ENCODE data around the gene NAPSA. TPM values are rescaled to one million over a fixed set of nuclear protein-coding genes. Genes with fewer than 3 reads are reported as not detected.
"Not testable (repeated sequence)": the region's sequence is repeated elsewhere in the genome, so short reads cannot be mapped to it uniquely, and the experiment has no call there.

Gene NAPSA
- polyA plus RNA-seq, 1 donor from 2014 or later, result 4.2 TPM

DNA sequence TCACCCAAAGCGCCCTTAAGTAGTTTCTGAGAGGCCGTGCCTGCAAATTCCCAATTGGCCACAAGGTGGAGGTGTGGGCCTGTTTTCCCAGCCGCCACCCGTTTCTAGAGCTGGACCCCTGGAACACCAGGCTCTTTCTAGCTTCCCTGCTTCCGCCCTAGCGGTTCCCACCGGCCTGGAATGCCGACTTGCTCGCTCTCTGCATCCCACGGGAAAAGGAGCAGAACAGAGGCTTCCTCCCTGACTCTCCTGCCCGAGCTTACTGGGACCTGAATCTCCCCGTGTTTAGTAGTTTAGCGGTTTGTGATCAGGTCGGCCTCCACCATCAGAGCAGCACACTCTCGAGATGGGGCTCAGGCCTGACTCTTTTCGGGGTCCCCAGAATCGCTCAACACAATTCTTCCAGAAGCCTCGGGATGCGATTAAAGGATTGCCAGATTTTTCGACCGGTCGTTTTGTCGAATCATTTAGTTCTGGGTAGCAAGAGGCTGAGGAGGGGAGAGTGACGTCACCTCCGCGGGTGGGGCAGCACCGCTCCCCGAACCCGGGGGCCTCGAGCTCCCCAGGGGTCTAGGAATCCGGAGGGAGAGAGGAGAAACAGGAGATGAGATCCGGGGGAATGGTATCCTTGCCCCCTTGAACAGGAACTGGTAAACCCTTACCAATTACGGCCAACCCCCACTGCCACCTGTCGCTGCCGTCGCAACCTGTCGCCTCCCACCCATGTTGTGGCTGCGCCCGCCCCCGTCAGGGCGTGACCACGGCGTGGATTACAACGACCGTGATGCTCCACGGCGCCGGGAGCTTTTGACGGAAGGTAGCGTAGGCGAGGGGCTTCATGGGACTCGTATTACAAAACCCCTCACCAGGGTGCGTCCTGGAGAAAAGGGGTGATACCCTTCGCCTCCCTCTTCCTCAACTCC, 8.0 kb downstream of the NAPSA start:
- H3K36me3 Mint-ChIP-seq, result no peaks in the 10 kb centered on the region
- peaks cover 20 to 32% (median 30%) of the 10 kb centered on the region in 3 donors for H3K4me1 Mint-ChIP-seq
- H3K27ac Mint-ChIP-seq, result peak overlapping the region; percentile 92 to 99 (median 95)
- no peaks in the 10 kb centered on the region for H3K27me3 Mint-ChIP-seq
- H3K9me3 Mint-ChIP-seq, result no peaks in the 10 kb centered on the region
- peak overlapping the region; percentile 89 to 97 (median 94) for H3K4me3 Mint-ChIP-seq

GRCh38 chr19:50356691-50357177, 8.7 kb downstream of the NAPSA start:
- H3K27ac Mint-ChIP-seq, result peak overlapping the region in 2 of 3 donors; percentile 92 to 95
- H3K27me3 Mint-ChIP-seq, result no peaks in the 10 kb centered on the region
- peaks cover 18 to 27% (median 23%) of the 10 kb centered on the region in 3 donors for H3K4me1 Mint-ChIP-seq
- H3K36me3 Mint-ChIP-seq, result no peaks in the 10 kb centered on the region
- peak overlapping the region; percentile 89 to 97 (median 94) for H3K4me3 Mint-ChIP-seq
- H3K9me3 Mint-ChIP-seq, result no peaks in the 10 kb centered on the region

GRCh38 chr19:50353487-50353880, 12.0 kb downstream of the NAPSA start:
- Mint-ChIP-seq H3K4me1 (peaks cover 16 to 27% (median 20%) of the 10 kb centered on the region in 3 donors), H3K4me3 (peak overlapping the region in 1 of 4 donors; percentile 5)
- not testable (repeated sequence) for H3K9me3 Mint-ChIP-seq, H3K27me3 Mint-ChIP-seq, H3K36me3 Mint-ChIP-seq, H3K27ac Mint-ChIP-seq

- Mint-ChIP-seq H3K27ac (peak overlapping the region in 1 of 3 donors; percentile 49), H3K36me3 (no peaks in the 10 kb centered on the region), H3K4me1 (peaks cover 13 to 35% (median 24%) of the 10 kb centered on the region in 3 donors), H3K9me3 (no peaks in the 10 kb centered on the region), H3K4me3 (no peak overlapping the region), H3K27me3 (no peaks in the 10 kb centered on the region)
Measured at GRCh38 chr19:50352242-50352641, 13.2 kb downstream of the NAPSA start.

DNA sequence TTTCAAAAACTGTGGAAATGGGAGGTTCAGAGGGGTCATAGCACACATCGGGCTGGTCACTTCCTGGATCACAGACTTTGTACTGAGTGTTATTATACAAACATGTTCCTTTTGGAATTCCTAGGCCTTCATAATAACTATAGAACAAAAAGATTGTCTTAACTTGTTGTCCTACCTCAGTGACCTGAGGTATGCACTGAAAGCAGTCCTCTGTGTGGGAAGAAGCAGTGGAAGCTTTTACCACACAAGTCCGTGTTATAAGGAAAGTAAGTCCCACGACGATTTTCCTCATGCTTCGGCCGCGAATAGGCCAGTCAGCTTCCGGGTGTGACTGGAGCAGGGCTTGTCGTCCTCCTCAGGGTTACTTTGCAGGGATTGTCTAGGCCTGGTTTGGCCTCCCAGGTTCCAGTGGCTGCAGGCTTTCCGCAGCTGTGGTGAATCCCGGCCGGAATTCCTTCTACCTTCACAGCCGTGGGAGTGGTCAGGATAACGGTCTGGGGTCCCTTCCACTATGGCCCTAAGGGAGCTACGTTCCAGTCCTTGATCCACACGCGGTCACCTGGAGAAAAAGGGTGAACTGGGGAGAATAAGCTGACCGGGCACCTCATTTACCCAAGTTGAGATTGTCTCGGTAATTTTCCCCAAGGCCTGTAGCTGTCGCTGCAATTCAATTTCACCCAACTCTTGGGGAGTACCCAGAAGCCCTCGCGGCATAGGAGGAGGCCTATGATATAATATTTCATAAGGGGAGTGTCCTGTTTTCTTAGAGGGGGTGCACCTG, 16.0 kb downstream of the NAPSA start:
- Mint-ChIP-seq H3K4me3 (peak overlapping the region in 1 of 4 donors; percentile 77), H3K4me1 (peaks cover 11 to 42% (median 25%) of the 10 kb centered on the region in 3 donors), H3K27ac (peak overlapping the region in 2 of 3 donors; percentile 52 to 76), H3K9me3 (peaks cover 0 to 1% (median 0%) of the 10 kb centered on the region in 3 donors), H3K27me3 (no peaks in the 10 kb centered on the region), H3K36me3 (no peaks in the 10 kb centered on the region)

DNA sequence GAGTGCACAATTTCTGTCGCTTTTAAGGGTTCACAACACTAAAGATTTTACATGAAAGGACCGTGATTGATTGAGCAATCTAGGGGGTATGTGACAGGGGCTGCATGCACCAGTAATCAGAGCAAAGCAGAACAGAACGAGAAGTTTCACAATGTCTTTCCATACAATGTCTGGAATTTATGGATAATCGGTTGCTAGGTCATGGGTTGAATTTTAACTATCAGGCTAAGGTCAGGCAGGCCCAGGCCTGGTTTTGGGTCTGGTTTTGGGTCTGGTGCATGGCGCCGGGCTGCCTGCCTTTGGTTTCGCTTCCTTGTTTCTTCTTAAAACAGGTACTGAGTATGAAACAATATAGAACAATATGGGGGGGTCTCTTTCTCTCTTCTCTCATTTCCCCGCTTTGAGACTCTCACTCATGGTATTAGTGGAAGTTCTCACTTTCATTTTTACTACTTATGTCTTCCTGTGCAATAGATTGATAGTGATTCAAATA, 18.3 kb downstream of the NAPSA start:
- H3K27ac Mint-ChIP-seq, result peak overlapping the region; percentile 76 to 95 (median 90)
- peaks cover 11 to 46% (median 28%) of the 10 kb centered on the region in 3 donors for H3K4me1 Mint-ChIP-seq
- H3K4me3 Mint-ChIP-seq, result peak overlapping the region; percentile 49 to 83 (median 81)
- H3K36me3 Mint-ChIP-seq, H3K27me3 Mint-ChIP-seq, H3K9me3 Mint-ChIP-seq: not testable (repeated sequence)

- H3K36me3 Mint-ChIP-seq, result no peaks in the 10 kb centered on the region
- peak overlapping the region; percentile 36 to 98 (median 90) for H3K27ac Mint-ChIP-seq
- H3K4me3 Mint-ChIP-seq, result peak overlapping the region; percentile 90 to 97 (median 92)
- H3K9me3 Mint-ChIP-seq, result peaks cover 0 to 1% (median 0%) of the 10 kb centered on the region in 3 donors
- H3K27me3 Mint-ChIP-seq, result no peaks in the 10 kb centered on the region
- peaks cover 24 to 49% (median 35%) of the 10 kb centered on the region in 3 donors for H3K4me1 Mint-ChIP-seq
Measured at GRCh38 chr19:50344661-50345318, 20.6 kb downstream of the NAPSA start.

- peak overlapping the region; percentile 78 to 94 (median 92) for H3K4me3 Mint-ChIP-seq
- H3K36me3 Mint-ChIP-seq, result peaks cover 3% of the 10 kb centered on the region
- H3K27ac Mint-ChIP-seq, result peak overlapping the region; percentile 75 to 92 (median 85)
- H3K9me3 Mint-ChIP-seq, result no peaks in the 10 kb centered on the region
- no peaks in the 10 kb centered on the region for H3K27me3 Mint-ChIP-seq
- peaks cover 24 to 36% (median 28%) of the 10 kb centered on the region in 3 donors for H3K4me1 Mint-ChIP-seq
Measured at GRCh38 chr19:50341091-50341564, 24.3 kb downstream of the NAPSA start.

- Mint-ChIP-seq H3K9me3 (no peaks in the 10 kb centered on the region), H3K4me3 (peak overlapping the region; percentile 78 to 94 (median 92)), H3K4me1 (peaks cover 31 to 38% (median 36%) of the 10 kb centered on the region in 3 donors), H3K27ac (peak overlapping the region in 2 of 3 donors; percentile 85), H3K27me3 (no peaks in the 10 kb centered on the region), H3K36me3 (peaks cover 7% of the 10 kb centered on the region)
Measured at GRCh38 chr19:50340331-50340730, 25.1 kb downstream of the NAPSA start.

DNA sequence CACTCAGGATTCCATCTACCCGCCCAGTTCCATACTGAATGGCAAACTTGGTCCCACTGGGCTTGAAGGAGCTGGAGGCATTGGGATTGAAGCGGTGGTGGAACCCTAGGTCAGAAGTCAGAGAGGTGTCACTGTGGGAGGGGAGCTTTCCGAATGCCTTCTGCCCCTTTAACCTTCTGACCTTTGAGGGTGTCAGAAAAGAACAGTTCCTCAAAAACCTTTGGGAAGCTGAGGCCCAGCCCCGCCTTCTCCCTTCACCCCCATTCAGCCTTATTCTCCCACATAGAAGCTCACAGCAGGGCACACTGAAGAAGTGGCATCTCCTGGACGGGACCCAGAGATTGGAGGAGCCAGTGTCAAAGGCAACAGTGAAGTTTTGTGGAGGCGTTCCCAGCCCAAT, 28.4 kb downstream of the NAPSA start:
- H3K4me3 Mint-ChIP-seq, result peak overlapping the region in 3 of 4 donors; percentile 59 to 92 (median 85)
- not testable (repeated sequence) for H3K27me3 Mint-ChIP-seq, H3K36me3 Mint-ChIP-seq, H3K9me3 Mint-ChIP-seq
- H3K27ac Mint-ChIP-seq, result peak overlapping the region in 2 of 3 donors; percentile 37 to 91
- H3K4me1 Mint-ChIP-seq, result peaks cover 39 to 59% (median 52%) of the 10 kb centered on the region in 3 donors

GRCh38 chr19:50334741-50335421, 30.6 kb downstream of the NAPSA start:
- no peaks in the 10 kb centered on the region for H3K27me3 Mint-ChIP-seq
- peaks cover 27 to 57% (median 52%) of the 10 kb centered on the region in 3 donors for H3K4me1 Mint-ChIP-seq
- H3K4me3 Mint-ChIP-seq, result peak overlapping the region; percentile 42 to 75 (median 59)
- no peaks in the 10 kb centered on the region for H3K9me3 Mint-ChIP-seq
- H3K27ac Mint-ChIP-seq, result peak overlapping the region; percentile 83 to 94 (median 89)
- peaks cover 9% of the 10 kb centered on the region for H3K36me3 Mint-ChIP-seq

GRCh38 chr19:50333737-50334617, 31.5 kb downstream of the NAPSA start:
- H3K4me1 Mint-ChIP-seq, result peaks cover 29 to 59% (median 50%) of the 10 kb centered on the region in 3 donors

More at GRCh38 chr19:50333737-50334617, 31.5 kb downstream of the NAPSA start:
- H3K36me3 Mint-ChIP-seq, result peaks cover 9% of the 10 kb centered on the region
- no peaks in the 10 kb centered on the region for H3K9me3 Mint-ChIP-seq
- H3K27me3 Mint-ChIP-seq, result no peaks in the 10 kb centered on the region
- peak overlapping the region; percentile 94 to 97 (median 95) for H3K27ac Mint-ChIP-seq
- H3K4me3 Mint-ChIP-seq, result peak overlapping the region; percentile 75 to 92 (median 86)

Data from IgD-negative memory B cell (primary cell).